IMR-90 (cell line): ENCODE results near the gene CLOCK. TPM values are rescaled to one million over a fixed set of nuclear protein-coding genes. Genes with fewer than 3 reads are reported as not detected.

Experiments
- ATAC-seq: fragments of 200-7000 bp; cut with Tn5 transposase; 2 replicates; pipeline ENCODE4 v1.9.1; 2020; ENCODE audit warnings: low read depth, mild to moderate bottlenecking, moderate library complexity
- BruUV-seq: library from RNA; stranded (reverse); fragments of 400-500 nt; replicated peaks from 2 replicates; lab custom pipeline; 2021; lab: Mats Ljungman, UMichigan
- CTCF ChIA-PET: fragments of 300-600 bp; formaldehyde crosslinking; extraction: SDS; loops from one replicate; lab custom pipeline; 2021; ENCODE audit warnings: antibody characterized with exemption; lab: Yijun Ruan, JAX
- POLR2A ChIA-PET: fragments of 300-600 bp; sonication (Branson Sonifier 250); formaldehyde crosslinking; loops from one replicate; lab custom pipeline; 2022; ENCODE audit warnings: antibody characterized with exemption; ENCODE audit not compliant: unreplicated experiment; lab: Charles Lee
- DNase-seq: peaks from one replicate; pipeline ENCODE4 v3.0.0; 2013
- H2AFZ ChIP-seq: replicated peaks from 2 replicates; pipeline ENCODE3; 2013; ENCODE audit warnings: low read length, mild to moderate bottlenecking; ENCODE audit not compliant: poor library complexity
- H2AK5ac ChIP-seq: 2 replicates; pipeline ENCODE4 v1.6.1; 2013; ENCODE audit warnings: low read depth, low read length, inconsistent platforms
- H2AK9ac ChIP-seq: replicated peaks from 2 replicates; pipeline ENCODE3; 2013; ENCODE audit warnings: mild to moderate bottlenecking, low read depth, low read length, moderate library complexity; ENCODE audit not compliant: poor library complexity
- H2BK120ac ChIP-seq: 2 replicates; pipeline ENCODE4 v1.6.1; 2013; ENCODE audit warnings: low read depth, low read length, inconsistent platforms
- H2BK15ac ChIP-seq: 3 replicates; pipeline ENCODE4 v1.6.1; 2013; ENCODE audit warnings: low read depth, low read length, inconsistent platforms
- H2BK20ac ChIP-seq: 2 replicates; pipeline ENCODE4 v1.6.1; 2013; ENCODE audit warnings: low read depth, mild to moderate bottlenecking, inconsistent platforms, low read length, moderate library complexity
- H2BK5ac ChIP-seq: 2 replicates; pipeline ENCODE4 v1.6.1; 2013; ENCODE audit warnings: mild to moderate bottlenecking, low read depth, low read length, inconsistent platforms; ENCODE audit not compliant: poor library complexity, severe bottlenecking
- H3K14ac ChIP-seq: replicated peaks from 2 replicates; pipeline ENCODE4 v1.6.1; 2013; ENCODE audit warnings: low read depth, low read length, inconsistent platforms
- H3K18ac ChIP-seq: 2 replicates; pipeline ENCODE4 v1.6.1; 2013; ENCODE audit warnings: low read depth, low read length, control low read depth
- H3K23ac ChIP-seq: 2 replicates; pipeline ENCODE4 v1.6.1; 2013; ENCODE audit warnings: low read depth, low read length, inconsistent platforms
- H3K27ac ChIP-seq: 2 replicates; pipeline ENCODE4 v1.5.1; 2013; ENCODE audit warnings: mild to moderate bottlenecking, control low read depth, low read length; ENCODE audit not compliant: insufficient read depth
- H3K27me3 ChIP-seq: 2 replicates; pipeline ENCODE4 v1.6.1; 2013; ENCODE audit warnings: low read length; ENCODE audit not compliant: control insufficient read depth, insufficient read depth
- H3K36me3 ChIP-seq: 2 replicates; pipeline ENCODE4 v1.6.1; 2013; ENCODE audit warnings: low read length, mixed read lengths; ENCODE audit not compliant: control insufficient read depth, insufficient read depth
- H3K4ac ChIP-seq: 2 replicates; pipeline ENCODE4 v1.6.1; 2013; ENCODE audit warnings: low read depth, low read length, inconsistent platforms
- H3K4me1 ChIP-seq: 2 replicates; pipeline ENCODE4 v1.6.1; 2013; ENCODE audit warnings: low read length, mixed read lengths; ENCODE audit not compliant: control insufficient read depth, insufficient read depth
- H3K4me2 ChIP-seq: 2 replicates; pipeline ENCODE4 v1.6.1; 2013; ENCODE audit warnings: low read depth, mild to moderate bottlenecking, control low read depth, low read length, moderate library complexity
- H3K4me3 ChIP-seq: 2 replicates; pipeline ENCODE4 v1.5.1; 2013; ENCODE audit warnings: low read depth, mild to moderate bottlenecking, control low read depth, low read length, moderate library complexity; ENCODE audit not compliant: insufficient read depth
- H3K56ac ChIP-seq: 2 replicates; pipeline ENCODE4 v1.6.1; 2013; ENCODE audit warnings: low read length, inconsistent platforms; ENCODE audit not compliant: insufficient read depth; ENCODE audit errors: extremely low read depth
- H3K79me1 ChIP-seq, 2 experiments: 2 replicates each; pipeline ENCODE4 v1.6.1; 2013; ENCODE audit warnings: low read length in 2 of 2, inconsistent platforms in 1 of 2, low read depth in 1 of 2
- H3K9ac ChIP-seq: 2 replicates; pipeline ENCODE4 v1.6.1; 2013; ENCODE audit warnings: low read depth, low read length, control low read depth
- H3K9me1 ChIP-seq: 2 replicates; pipeline ENCODE4 v1.6.1; 2013; ENCODE audit warnings: low read length, inconsistent platforms; ENCODE audit not compliant: insufficient read depth
- H3K9me3 ChIP-seq: 2 replicates; pipeline ENCODE4 v1.6.1; 2013; ENCODE audit warnings: low read length; ENCODE audit not compliant: control insufficient read depth, insufficient read depth
- H4K20me1 ChIP-seq: 2 replicates; pipeline ENCODE4 v1.6.1; 2013; ENCODE audit warnings: low read length, inconsistent platforms; ENCODE audit not compliant: insufficient read depth
- H4K5ac ChIP-seq: 2 replicates; pipeline ENCODE4 v1.6.1; 2013; ENCODE audit warnings: mild to moderate bottlenecking, low read depth, low read length, control low read depth
- H4K8ac ChIP-seq, 2 experiments: 2 replicates each; pipeline ENCODE4 v1.6.1; 2013; ENCODE audit warnings: low read depth in 2 of 2, low read length in 2 of 2, control low read depth in 1 of 2, inconsistent platforms in 1 of 2
- H4K91ac ChIP-seq: 2 replicates; pipeline ENCODE4 v1.6.1; 2013; ENCODE audit warnings: low read depth, low read length, inconsistent platforms; ENCODE audit not compliant: insufficient read depth
- BHLHE40 ChIP-seq: fragments of 150-350 bp; IDR thresholded peaks from 2 replicates; pipeline ENCODE4 v1.6.1; 2016; ENCODE audit warnings: mild to moderate bottlenecking, low read depth, low read length
- CEBPB ChIP-seq: IDR thresholded peaks from 2 replicates; pipeline ENCODE4 v1.6.1; 2012; ENCODE audit warnings: low read depth, low read length, improper control_type of control experiment
- CHD1 ChIP-seq: IDR thresholded peaks from 2 replicates; pipeline ENCODE4 v1.6.1; 2012; ENCODE audit warnings: low read depth, low read length, improper control_type of control experiment
- CTCF ChIP-seq: conservative IDR thresholded peaks from 2 replicates; pipeline ENCODE4 v1.5.1; 2012; ENCODE audit warnings: mild to moderate bottlenecking, low read depth, low read length, improper control_type of control experiment
- ELK1 ChIP-seq: fragments of 150-350 bp; IDR thresholded peaks from 2 replicates; pipeline ENCODE4 v1.6.1; 2016; ENCODE audit warnings: low read depth, mild to moderate bottlenecking, low read length, moderate library complexity, borderline replicate concordance
- FOS ChIP-seq: fragments of 150-350 bp; IDR thresholded peaks from 2 replicates; pipeline ENCODE4 v1.6.1; 2016; ENCODE audit warnings: low read depth, low read length
- MAFK ChIP-seq: IDR thresholded peaks from 2 replicates; pipeline ENCODE4 v1.6.1; 2012; ENCODE audit warnings: low read depth, low read length, improper control_type of control experiment
- MAZ ChIP-seq: IDR thresholded peaks from 2 replicates; pipeline ENCODE4 v1.6.1; 2012; ENCODE audit warnings: low read depth, mild to moderate bottlenecking, low read length, improper control_type of control experiment, moderate library complexity, borderline replicate concordance
- MXI1 ChIP-seq: IDR thresholded peaks from 2 replicates; pipeline ENCODE4 v1.6.1; 2012; ENCODE audit warnings: low read depth, mild to moderate bottlenecking, low read length, moderate library complexity, borderline replicate concordance
- NFE2L2 ChIP-seq: fragments of 150-350 bp; IDR thresholded peaks from 2 replicates; pipeline ENCODE4 v1.6.1; 2016; ENCODE audit warnings: low read depth, mild to moderate bottlenecking, low read length
- POLR2A ChIP-seq: IDR thresholded peaks from 2 replicates; pipeline ENCODE4 v1.6.1; 2012; ENCODE audit warnings: mild to moderate bottlenecking, low read depth, low read length
- RAD21 ChIP-seq: IDR thresholded peaks from 2 replicates; pipeline ENCODE4 v1.6.1; 2012; ENCODE audit warnings: low read length, improper control_type of control experiment
- RCOR1 ChIP-seq: IDR thresholded peaks from 2 replicates; pipeline ENCODE4 v1.6.1; 2012; ENCODE audit warnings: mild to moderate bottlenecking, low read length, improper control_type of control experiment; ENCODE audit not compliant: insufficient replicate concordance
- RFX5 ChIP-seq: IDR thresholded peaks from 2 replicates; pipeline ENCODE4 v1.8.0; 2012; ENCODE audit warnings: low read depth, mild to moderate bottlenecking, low read length, moderate library complexity
- SMC3 ChIP-seq: fragments of 150-350 bp; IDR thresholded peaks from 2 replicates; pipeline ENCODE4 v1.6.1; 2016; ENCODE audit warnings: low read depth, mild to moderate bottlenecking, antibody characterized with exemption, low read length, moderate library complexity
- USF2 ChIP-seq: fragments of 150-350 bp; IDR thresholded peaks from 2 replicates; pipeline ENCODE4 v1.6.1; 2017; ENCODE audit warnings: mild to moderate bottlenecking, antibody characterized with exemption, low read length, low read depth
- WGBS, 2 experiments: methylation state at CpG; one replicate each; pipeline versions ENCODE4 v1.1.5 to v1.1.7; 2013; ENCODE audit warnings: missing lambda C conversion rate in 2 of 2; ENCODE audit not compliant: insufficient read length in 1 of 2; ENCODE audit errors: extremely low coverage in 2 of 2; 5-methylcytosine and 5-hydroxymethylcytosine counted together
- dilution Hi-C: fragments of 300-500 bp; cut with HindIII; formaldehyde crosslinking; loops from one replicate; pipeline ENCODE4 v1.14.3; 2018; ENCODE audit warnings: low sequenced_read_pairs; ENCODE audit not compliant: unreplicated experiment
- in situ Hi-C: fragments of 300-500 bp; cut with MboI; formaldehyde crosslinking; loops from 3 replicates; pipeline ENCODE4 v1.14.3; 2019; ENCODE audit warnings: low sequenced_read_pairs, inconsistent platforms, mixed read lengths
- intact Hi-C: fragments of 100-400 bp; cut with micrococcal nuclease; formaldehyde crosslinking; loops from 2 replicates; pipeline ENCODE4 v1.10.0; 2022
- polyA plus RNA-seq, 3 experiments: library from polyadenylated mRNA; depleted of rRNA; stranded (reverse); fragments of >200 nt; gene quantifications; 2 replicates each; pipeline ENCODE4 v1.2.3, GENCODE V29; 2012; ENCODE audit warnings: low replicate concordance in 1 of 3
- total RNA-seq: library from RNA; depleted of rRNA; stranded (reverse); fragments of >200 nt; gene quantifications from 2 replicates; pipeline ENCODE4 v1.2.3, GENCODE V29; 2012

CLOCK gene
- total and polyA plus RNA-seq, 2 of the 4 experiments (the other 2 are of a cell fraction): 7.3 to 53.4 TPM

- Histone ChIP-seq H4K5ac (no peak overlapping the region), H4K8ac (no peak overlapping the region), H3K36me3 (no peaks in the 10 kb centered on the region), H3K14ac (no peak overlapping the region), H3K4me1 (peaks cover 4% of the 10 kb centered on the region; the same call in 1 of the 2 replicates), H3K23ac (no peak overlapping the region), H3K56ac (no peak overlapping the region), H4K91ac (no peak overlapping the region), H3K4me3 (no peak overlapping the region), H3K18ac (no peak overlapping the region), H4K20me1 (no peaks in the 10 kb centered on the region), H3K4me2 (no peak overlapping the region), H3K9me3 (no peaks in the 10 kb centered on the region), H3K9me1 (no peaks in the 10 kb centered on the region; the same call in 1 of the 2 replicates), H2BK15ac (no peak overlapping the region), H3K4ac (no peak overlapping the region), H3K27ac (no peak overlapping the region), H3K27me3 (no peaks in the 10 kb centered on the region), H2AFZ (no peak overlapping the region), H2BK5ac (no peak overlapping the region), H2BK120ac (no peak overlapping the region), H3K9ac (no peak overlapping the region), H2AK5ac (no peak overlapping the region), H2AK9ac (no peak overlapping the region), H2BK20ac (no peak overlapping the region), H3K79me1 (no peaks in the 10 kb centered on the region)
- intact Hi-C loops (no loop called here), in situ Hi-C loops (no loop called here), dilution Hi-C loops (no loop called here)
- DNase-seq (no peak), ATAC-seq (no peak)
- POLR2A ChIA-PET: no interaction called here
- CTCF ChIA-PET: interaction anchor here (0.7 kb wide), 1 partner anchor 28 kb away, joined by 3 read pairs; no protein-coding TSS in a partner anchor
- no CpG with 5 or more reads among the region's 2 CpGs for WGBS, 2 experiments
- TF ChIP-seq FOS (no peak), MXI1 (no peak), RFX5 (no peak), POLR2A (no peak), NFE2L2 (no peak), CTCF (no peak), ELK1 (no peak), CHD1 (no peak), MAFK (no peak), RAD21 (no peak), RCOR1 (no peak), BHLHE40 (no peak), SMC3 (no peak), MAZ (no peak), CEBPB (no peak), USF2 (no peak)
- BruUV-seq: no TSS peak
Measured at GRCh38 chr4:55380576-55380975, 166.1 kb downstream of the CLOCK start.
